SW 1271 (cell line): ENCODE results near the gene NEDD4L.
"Not testable (repeated sequence)": the region's sequence is repeated elsewhere in the genome, so short reads cannot be mapped to it uniquely, and the experiment has no call there.

ENCODE experiments used
- DNase-seq, 2 experiments: peaks; one replicate each; lab custom pipeline; 2025; lab: John Stamatoyannopoulos, UW

Gene NEDD4L

DNA sequence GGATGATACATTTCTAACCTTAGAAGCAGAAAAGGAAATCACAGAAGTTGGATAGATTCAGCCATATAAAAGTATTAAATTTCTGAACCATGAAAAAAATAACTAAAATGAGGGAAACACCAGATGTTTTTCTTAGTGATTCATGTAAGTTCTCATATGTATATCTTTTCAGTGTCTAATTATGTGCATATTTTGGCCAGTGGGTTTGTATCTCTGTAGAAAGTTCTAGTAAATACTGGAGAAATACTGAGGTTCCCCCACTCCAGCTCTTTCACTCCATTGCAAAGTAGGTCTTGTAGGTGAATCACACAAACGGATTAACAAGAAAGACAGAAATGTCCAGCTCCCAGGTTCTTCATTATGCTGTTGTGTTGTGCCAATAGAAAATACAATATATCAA is 222.3 kb downstream of the NEDD4L start:
- no peak for DNase-seq

DNA sequence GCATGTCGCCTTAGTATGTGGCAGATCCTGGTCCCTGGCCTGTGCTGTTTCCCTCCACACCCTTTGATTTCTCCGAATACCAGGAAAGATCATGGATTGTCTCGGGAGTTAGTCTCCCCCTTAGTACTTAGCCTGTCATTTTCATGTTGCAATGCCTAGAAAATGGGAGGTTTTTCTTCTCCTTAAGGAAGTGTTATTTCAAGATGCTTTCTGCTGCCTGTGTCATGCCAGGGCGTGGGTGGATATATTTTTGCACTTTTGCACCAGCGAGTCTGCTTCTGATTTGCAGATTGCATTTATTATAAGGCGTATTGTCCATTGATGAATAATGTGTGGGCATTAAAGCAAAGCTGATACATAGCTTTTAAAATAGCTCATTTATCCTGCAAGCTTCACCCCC is 223.5 kb downstream of the NEDD4L start:
- no peak for DNase-seq

DNA sequence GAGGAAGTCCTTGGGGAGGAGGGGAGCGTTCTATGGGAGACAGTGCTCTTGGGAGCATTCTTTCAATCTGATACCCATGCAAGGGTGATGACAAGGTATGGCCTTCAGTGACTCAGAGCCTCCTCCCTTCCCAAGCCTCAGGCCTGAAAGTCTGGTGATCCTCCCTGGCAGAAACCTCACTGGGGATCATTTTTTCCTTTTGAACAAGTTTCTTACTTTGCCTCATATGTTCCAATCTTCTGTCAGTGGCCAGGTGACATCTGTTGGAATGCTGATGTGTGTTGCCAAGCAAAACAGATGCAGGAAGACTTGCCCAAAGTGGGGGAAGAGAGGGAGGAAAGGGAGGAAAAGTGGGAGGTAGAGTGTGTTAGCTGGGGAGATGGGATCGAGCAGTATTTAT is 224.8 kb downstream of the NEDD4L start:
- DNase-seq, result peak in 1 of 2 experiments; percentile 43

GRCh38 chr18:58269931-58270330 is 225.9 kb downstream of the NEDD4L start:
- DNase-seq, result no peak

DNA sequence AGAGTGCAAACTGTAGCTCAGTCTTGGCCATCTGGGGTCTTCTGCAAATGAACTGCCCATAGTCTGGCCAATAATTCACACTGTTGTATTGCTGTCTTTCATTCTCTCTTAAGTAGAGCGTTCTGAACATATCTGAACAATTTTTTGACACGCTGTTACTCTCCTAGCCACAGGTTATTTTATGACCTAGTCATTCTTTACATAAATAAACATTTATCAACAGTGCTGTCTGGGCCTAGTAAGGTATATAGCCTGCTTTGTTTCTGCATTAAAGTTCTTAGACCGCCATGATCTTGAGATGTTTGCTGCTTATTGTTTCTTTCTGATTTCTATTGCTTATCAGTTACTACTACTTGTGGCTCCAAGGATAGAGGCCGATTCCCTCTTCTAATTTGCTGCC is 226.4 kb downstream of the NEDD4L start:
- no peak for DNase-seq

DNA sequence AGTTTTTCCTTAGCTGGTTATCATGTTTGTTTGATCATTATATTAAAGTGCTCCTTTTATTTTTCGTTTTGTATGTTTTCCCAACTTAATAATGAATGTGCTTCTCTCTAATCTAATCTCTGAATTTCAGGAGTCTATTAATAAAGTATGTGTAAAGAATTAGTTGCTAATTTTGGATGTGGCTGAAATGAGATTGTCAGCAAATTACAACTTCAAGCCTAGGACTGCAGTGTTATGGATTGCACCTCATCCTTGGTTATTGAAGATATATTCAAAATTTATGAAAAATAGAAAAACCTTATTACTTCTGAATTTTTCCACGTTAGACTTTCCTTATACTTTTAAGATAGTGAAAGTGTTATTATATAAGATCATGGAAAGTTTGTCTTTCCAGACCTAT is 227.7 kb downstream of the NEDD4L start:
- no peak for DNase-seq

- no peak for DNase-seq
These were observed 228.2 kb downstream of the NEDD4L start for GRCh38 chr18:58272209-58272608.

DNA sequence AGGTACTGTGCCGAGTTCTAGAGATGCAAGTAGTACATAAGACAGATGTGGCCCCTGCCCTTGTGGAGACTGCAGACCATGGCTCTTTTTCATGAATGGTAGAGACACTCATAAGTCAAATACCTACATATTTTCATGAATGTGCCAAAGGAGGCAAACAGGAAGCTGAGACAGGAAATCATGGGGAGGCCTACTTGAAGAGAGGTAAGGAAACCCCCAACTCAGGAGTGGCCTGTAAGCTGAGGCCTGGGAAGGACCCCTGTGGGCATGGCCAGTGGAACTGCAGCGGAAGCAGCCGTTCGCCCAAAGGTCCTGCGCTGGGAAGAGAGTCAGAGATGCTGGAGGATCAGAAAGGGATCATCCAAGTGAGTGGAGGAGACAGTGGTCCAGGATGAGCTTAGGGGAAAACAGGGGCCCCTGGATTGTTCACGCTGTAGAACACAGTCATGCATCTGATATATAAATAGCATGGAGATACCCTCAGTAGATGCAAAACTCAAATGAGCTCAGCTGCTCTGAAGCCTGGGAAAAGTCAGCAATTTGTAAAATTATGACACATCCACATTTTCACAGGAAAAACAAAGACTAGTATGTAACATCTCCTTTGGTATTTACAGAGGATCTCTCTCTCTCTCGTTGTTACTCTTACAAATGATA is 228.9 kb downstream of the NEDD4L start:
- no peak for DNase-seq

DNA sequence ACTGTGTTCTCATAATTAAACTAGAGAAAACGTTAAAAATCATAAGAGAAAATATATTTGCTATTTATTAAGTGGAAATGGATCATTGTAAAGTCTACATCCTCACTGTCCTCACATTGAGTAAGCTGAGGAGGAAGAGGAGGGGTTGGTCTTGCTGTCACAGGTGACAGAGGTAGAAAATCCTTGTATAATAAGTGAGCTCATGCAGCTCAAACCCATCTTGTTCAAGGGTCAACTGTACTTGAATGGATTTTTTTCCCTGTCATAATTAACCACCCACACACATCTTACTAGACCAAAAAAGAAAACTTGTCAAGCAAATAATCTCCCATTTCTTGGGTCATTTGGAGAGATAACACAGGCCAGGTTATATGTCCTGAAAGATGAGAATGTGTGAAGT is 231.2 kb downstream of the NEDD4L start:
- DNase-seq, result no peak

GRCh38 chr18:58276789-58277739 is 233.0 kb downstream of the NEDD4L start:
- no peak for DNase-seq

DNA sequence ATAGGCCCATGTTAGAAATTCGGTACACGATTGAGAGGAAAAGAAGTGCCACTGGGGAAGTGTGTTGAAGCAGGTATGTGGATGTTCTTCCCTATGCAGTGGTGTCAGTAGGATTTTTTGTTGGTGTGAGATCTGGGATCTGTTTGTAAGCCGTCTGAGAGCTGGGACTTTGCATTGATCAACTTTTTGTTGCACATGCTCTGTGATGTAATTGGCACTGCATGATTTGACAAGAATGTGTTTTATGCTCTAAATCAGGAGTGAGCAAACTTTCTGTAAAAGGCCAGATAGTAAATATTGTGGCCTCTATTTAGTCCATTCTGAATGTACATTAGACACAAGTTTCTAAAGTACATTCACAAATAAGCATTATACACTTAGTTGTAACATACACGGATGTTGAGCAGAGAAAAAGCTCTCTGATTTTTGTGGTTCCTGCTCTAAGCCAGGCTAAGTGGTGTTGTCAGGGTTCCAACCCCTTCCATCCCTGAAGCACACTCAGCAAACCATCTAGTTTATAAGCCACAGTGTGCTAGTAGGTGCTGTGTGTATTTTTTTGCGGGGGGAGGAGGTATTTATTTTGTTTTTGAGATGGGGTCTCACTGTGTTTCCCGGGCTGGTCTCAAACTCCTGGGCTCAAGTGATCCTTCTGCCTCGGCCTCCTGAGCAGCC is 235.6 kb downstream of the NEDD4L start:
- no peak for DNase-seq

- DNase-seq, result no peak
These were observed 236.2 kb downstream of the NEDD4L start for GRCh38 chr18:58280191-58280590.

- DNase-seq, result not testable (repeated sequence)
These were observed 238.8 kb downstream of the NEDD4L start for GRCh38 chr18:58282872-58283271.

DNA sequence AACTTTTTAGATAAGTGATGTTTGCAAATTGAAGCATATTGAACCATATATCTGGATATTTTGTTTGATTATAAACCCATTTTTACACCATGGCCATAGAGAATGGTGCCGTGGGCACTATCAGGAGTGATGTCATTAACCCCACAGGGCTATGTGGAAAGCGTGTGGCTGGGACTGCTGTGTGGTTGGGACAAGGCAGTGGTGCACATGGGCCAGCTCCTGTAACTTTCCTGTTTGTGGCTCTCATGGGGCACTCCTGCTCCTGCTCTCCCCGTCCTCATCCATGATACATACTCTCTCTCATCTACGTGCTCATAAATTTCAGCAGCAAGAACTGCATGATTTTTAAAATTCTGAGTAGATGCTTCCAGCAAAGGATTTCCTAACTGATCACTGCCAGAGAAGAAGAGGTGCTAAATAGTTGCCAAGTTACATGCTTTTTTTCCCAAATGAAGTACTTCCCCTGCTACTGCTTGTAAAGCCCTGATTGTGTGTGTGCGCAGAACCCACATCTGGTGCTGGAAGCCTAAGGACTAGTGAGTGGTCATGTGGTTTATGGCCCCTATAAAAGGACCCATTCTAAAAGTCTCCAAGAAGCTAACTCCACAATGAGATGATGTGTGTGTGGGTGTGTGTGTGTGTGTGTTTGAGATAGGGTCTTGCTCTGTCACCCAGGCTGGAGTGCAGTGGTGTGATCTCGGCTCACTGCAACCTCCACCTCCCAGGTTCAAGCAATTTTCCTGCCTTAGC is 240.8 kb downstream of the NEDD4L start:
- DNase-seq, result no peak

DNA sequence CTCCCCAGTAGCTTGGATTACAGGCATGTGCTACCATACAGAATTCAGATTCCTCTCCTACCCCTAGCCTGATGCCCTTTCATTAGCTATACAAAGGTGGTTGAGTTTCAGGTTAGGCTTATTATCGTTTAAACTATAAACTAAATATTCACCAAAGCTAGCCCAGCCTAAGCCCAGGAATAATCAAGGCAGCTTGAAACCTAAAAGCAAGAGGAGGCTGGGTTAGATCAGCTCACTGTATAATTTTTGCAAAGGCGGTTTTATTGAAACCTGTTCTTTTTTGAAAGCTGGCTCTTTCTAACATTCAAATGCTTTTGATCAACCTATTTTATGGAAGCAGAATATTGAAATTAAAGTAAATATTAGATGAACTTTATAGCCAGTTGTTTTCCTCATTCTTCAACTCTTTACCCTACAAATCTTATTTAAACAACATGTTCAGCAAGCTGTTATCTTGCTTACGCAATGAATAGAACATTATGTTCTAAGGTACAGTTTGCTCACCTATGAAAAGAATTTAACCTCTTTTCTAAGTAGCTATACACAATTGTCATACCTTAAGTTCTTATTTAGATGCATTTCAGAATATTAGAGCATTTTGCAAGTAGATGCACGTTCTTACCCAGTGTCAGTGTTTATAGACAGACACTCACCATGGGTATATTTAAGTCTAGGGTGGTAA is 241.6 kb downstream of the NEDD4L start:
- DNase-seq, result no peak

DNA sequence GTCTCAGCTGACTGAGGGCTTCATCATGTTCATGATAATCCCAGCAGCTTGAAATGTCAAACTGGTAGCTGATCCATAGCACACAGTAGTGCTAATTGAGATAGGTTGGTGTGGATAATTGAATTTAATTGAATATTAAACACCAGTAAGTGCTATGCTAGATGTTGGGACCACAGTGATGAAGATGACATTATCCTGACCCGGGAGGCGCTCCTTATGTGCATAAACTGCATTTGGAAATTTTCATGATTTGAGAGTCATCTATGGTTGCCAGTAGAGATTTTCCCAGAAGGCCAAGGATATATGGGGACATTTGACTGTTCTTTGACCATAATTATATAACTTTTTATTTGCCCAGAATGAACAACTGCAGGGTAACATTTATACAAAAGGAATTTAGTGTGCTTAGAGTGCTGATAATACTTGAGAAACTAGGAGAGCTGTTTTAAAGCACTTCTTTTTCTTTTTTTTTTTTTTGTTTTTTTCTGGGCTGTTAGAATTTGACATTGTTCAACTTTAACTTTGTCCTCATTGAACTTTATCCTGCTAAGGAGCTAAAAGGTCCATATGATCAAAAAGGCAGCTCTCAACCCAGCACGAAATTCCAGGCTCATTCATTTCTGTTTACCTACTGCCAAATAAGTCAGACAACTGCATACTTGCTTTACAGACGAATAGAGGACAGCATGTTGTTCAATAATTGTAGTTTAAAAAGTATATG is 242.8 kb downstream of the NEDD4L start:
- no peak for DNase-seq

GRCh38 chr18:58287353-58288274 is 243.6 kb downstream of the NEDD4L start:
- no peak for DNase-seq

DNA sequence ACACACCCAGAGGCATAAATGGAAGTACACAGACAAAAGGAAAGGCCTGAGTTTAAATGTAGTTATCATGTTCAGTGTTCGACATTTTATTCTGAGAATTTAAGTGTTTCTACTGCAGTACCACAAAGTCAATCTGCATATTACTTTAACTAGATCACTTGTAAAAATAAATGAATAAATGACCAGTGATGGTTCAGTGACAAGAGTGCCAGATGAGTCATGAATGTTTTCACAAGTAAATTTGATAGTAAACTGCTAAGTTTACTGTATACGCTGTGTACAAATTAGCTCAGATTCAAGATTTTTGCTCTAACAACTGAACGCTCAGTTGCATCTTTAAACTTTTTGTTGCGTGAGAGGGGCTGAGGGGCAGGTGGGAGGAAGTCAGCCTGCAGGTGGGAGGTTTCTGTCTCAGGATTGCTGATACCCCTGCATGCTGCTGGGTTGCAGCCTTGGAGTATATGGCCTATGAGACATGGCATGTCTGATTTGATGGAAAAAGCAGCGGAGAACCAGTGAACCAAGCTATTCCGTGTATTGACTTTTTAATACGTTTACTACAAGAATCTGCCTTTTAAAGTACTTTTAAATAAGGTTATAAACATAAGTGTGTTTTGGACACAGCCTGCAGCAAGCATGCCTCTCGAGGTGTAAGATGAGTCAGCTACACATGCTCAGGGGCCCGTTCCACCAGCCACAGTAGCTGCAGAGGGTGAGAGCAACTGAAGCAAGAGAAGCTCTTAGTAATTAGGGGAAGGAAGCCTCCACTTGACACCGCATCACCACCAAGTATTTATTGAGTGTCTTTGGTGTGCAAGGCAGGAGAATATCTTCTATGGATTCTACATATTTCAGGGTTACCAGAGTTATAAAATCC is 245.1 kb downstream of the NEDD4L start:
- DNase-seq, result no peak
